ENCODE data around the gene PDK2. TPM values are rescaled to one million over a fixed set of nuclear protein-coding genes. Genes with fewer than 3 reads are reported as not detected.

Gene PDK2
- total RNA-seq, 4 donors from 2014 or later: 37.9 to 77.7 (median 49.8) TPM

DNA sequence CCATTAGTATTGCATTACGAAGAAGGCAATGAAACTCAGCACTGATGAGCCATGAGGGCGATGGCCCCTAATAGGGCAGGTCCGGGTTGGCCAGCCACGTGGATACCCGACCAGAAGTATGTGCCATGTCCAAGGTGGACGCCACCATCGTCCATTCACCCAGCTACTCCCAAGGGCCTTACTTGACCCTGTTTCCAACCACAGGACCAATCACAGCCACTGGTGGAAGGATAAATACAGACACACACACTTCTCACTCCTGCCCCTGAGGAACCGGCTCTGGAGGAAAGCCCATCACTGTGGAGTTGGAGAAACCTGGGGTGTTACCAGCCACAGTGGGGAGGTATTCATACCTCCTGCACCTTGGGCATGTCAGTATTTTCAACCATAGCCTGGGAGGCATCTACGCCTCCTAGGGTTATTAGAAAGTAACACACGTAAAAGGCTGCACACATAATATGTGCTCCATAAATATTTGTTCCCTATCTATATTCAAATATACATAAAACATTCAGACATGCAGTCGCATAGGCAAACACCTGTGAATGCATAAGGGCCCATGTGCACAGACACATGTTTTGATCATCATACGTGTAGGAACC lies 44.6 kb upstream of the PDK2 start:
- no peak for DNase-seq (ENCODE audit: low spot score in 2 of 2)
- H3K36me3 ChIP-seq: no peaks in the 10 kb centered on the region
- no peak overlapping the region for H3K4me3 ChIP-seq
- peaks cover 0 to 80% (median 23%) of the 10 kb centered on the region in 4 donors for H3K4me1 ChIP-seq
- H3K27me3 ChIP-seq: no peaks in the 10 kb centered on the region
- TF ChIP-seq, protein P1, sequence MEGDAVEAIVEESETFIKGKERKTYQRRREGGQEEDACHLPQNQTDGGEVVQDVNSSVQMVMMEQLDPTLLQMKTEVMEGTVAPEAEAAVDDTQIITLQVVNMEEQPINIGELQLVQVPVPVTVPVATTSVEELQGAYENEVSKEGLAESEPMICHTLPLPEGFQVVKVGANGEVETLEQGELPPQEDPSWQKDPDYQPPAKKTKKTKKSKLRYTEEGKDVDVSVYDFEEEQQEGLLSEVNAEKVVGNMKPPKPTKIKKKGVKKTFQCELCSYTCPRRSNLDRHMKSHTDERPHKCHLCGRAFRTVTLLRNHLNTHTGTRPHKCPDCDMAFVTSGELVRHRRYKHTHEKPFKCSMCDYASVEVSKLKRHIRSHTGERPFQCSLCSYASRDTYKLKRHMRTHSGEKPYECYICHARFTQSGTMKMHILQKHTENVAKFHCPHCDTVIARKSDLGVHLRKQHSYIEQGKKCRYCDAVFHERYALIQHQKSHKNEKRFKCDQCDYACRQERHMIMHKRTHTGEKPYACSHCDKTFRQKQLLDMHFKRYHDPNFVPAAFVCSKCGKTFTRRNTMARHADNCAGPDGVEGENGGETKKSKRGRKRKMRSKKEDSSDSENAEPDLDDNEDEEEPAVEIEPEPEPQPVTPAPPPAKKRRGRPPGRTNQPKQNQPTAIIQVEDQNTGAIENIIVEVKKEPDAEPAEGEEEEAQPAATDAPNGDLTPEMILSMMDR (IDR thresholded peaks at IDR 0.05): no peak
- no peak for TF ChIP-seq EP300 (IDR thresholded peaks at IDR 0.05)
- TF ChIP-seq POLR2A (IDR thresholded peaks at IDR 0.05): no peak
- WGBS, 2 donors: 91 to 95% methylated on average over 12 of the region's 12 CpGs
- no peaks in the 10 kb centered on the region for H3K9me3 ChIP-seq
- H3K27ac ChIP-seq: peak overlapping the region in 2 of 4 donors; percentile 69 to 88

DNA sequence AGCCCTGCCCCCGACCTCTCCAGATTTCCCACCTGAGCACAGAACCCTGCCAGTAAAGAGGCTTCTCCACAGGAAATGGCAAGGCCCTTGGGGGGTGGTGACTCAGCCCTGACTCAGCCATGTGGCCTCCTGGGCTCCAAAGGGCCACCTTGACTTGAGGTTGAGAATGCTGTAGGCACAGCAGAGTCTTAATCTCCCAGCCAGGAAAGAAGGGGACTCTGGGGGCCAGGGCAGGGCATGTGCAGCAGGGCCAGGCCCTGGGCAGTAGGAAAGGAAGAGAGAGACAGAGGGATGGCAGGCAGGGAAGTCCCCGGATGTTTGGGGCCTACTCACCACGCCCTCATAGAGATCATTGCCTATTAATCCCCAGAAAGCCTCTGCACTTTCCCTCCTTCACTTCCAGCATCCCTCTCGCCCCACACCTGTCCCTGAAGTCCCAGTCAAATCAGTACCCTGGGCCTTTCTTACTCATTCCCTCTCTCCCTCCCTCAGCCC lies 44.0 kb upstream of the PDK2 start:
- Histone ChIP-seq H3K27me3 (no peaks in the 10 kb centered on the region), H3K4me3 (no peak overlapping the region), H3K27ac (peak overlapping the region in 2 of 4 donors; percentile 69 to 88), H3K4me1 (peaks cover 0 to 80% (median 23%) of the 10 kb centered on the region in 4 donors), H3K36me3 (no peaks in the 10 kb centered on the region), H3K9me3 (no peaks in the 10 kb centered on the region)
- DNase-seq (ENCODE audit: low spot score in 2 of 2): no peak
- TF ChIP-seq, protein P1 (IDR thresholded peaks at IDR 0.05): no peak
- TF ChIP-seq EP300 (IDR thresholded peaks at IDR 0.05) (no peak), POLR2A (IDR thresholded peaks at IDR 0.05) (no peak)
- WGBS, 2 donors: 60% methylated on average over 4 of the region's 4 CpGs

DNA sequence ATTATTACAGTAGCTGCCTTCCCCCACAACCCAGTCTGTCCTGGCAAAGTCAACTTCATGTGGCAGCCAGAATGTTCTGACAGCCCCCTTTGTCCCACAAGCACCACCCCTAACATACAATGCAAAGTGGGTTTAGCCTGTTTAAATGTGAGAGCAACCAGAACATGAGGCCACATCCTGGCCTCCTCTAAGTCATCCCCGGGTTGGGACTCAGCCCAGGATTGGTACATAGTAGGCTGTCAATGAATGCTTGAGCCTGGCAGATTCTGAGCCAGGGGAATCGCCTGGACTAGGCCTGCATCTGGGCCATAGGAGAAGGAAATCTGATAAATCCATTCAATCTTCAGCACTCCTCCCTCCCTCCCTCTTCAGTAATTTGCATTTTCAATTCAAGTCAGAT lies 43.5 kb upstream of the PDK2 start:
- Histone ChIP-seq H3K36me3 (no peaks in the 10 kb centered on the region), H3K27me3 (no peaks in the 10 kb centered on the region), H3K4me3 (no peak overlapping the region), H3K9me3 (no peaks in the 10 kb centered on the region), H3K27ac (peak overlapping the region in 2 of 4 donors; percentile 69 to 88), H3K4me1 (peaks cover 0 to 80% (median 23%) of the 10 kb centered on the region in 4 donors)
- DNase-seq (ENCODE audit: low spot score in 2 of 2): no peak
- 44 to 62% methylated on average over 2 of the region's 2 CpGs for whole genome bisulfite sequencing, 2 donors
- no peak for TF ChIP-seq POLR2A (IDR thresholded peaks at IDR 0.05)
- peak in 1 of 2 donors; percentile 80 for TF ChIP-seq EP300 (IDR thresholded peaks at IDR 0.05)

DNA sequence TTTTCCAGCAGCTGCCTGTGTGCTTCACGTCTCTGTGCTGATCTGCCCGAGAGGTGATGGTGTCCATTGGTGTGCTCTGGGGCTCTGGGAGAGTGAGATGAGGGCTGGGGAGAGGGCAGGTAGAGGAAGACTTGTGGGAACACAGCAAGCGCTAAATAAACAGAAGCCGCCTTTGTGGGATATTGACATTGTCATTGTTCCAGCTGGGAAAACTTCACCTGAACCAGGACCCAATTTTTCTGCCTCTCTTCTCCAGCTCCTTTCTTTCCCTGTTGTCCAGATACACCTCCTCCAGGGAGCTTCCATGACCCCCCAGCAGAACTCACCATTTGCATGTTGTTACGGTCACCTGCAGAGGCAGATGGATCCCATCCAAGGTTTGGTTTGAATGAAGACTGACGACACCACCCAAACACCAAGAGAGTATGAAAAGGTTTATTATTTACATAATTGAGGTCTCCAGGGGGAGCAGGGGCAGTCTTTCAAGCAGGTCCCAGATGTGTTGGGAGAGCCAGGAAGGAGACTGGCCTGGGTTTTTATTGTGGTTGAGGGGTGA lies 42.8 kb upstream of the PDK2 start:
- DNase-seq (ENCODE audit: low spot score in 2 of 2): no peak
- Histone ChIP-seq H3K36me3 (no peaks in the 10 kb centered on the region), H3K4me3 (no peak overlapping the region), H3K9me3 (no peaks in the 10 kb centered on the region), H3K27ac (peak overlapping the region in 1 of 4 donors; percentile 88), H3K4me1 (peaks cover 0 to 80% (median 22%) of the 10 kb centered on the region in 4 donors), H3K27me3 (no peaks in the 10 kb centered on the region)
- 83% methylated on average over 6 of the region's 6 CpGs for WGBS, 2 donors
- TF ChIP-seq EP300 (IDR thresholded peaks at IDR 0.05): no peak
- TF ChIP-seq, protein P1 (IDR thresholded peaks at IDR 0.05): no peak
- no peak for TF ChIP-seq POLR2A (IDR thresholded peaks at IDR 0.05)

DNA sequence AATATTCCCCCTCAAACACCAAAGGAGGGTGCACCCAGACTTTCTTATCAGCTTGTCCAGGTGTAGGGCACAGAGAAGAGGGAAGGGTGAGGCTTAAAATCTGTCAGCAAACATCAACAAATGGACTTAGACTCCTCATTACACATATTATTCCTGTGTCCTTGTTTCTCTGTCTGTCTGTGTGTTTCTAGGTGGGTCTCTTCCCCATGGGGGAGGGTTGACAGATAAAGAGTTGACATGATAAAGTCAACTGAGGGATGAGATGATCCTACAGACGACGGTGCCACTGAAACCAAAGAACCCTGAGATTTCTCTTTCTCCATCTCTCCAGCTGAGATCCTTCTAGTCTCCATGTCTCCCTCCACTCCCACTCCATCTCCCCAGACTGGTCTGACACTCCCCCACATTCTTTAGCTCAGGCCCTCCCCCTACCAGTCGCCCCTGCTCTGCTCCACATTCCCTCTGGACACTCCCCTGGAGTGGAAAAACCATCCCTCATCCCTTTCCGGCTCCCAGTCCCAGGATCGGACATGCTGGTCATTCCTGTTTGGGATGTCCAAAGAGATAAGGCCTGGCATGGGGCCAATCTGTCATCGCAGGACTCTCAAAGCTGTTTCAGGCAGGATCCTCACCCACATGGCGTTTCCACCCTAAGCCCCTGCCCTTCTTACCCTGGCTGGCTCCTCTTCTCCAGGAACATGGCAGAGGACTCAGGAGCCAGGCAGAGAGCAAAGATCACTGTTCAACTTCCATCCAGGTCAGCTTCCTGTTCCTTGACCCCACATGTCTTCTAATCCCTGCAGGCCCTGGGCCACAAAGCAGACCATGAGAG lies 42.1 kb upstream of the PDK2 start:
- Histone ChIP-seq H3K27me3 (no peaks in the 10 kb centered on the region), H3K36me3 (no peaks in the 10 kb centered on the region), H3K27ac (peak overlapping the region in 2 of 4 donors; percentile 41 to 53), H3K4me1 (peaks cover 0 to 80% (median 20%) of the 10 kb centered on the region in 4 donors), H3K9me3 (no peaks in the 10 kb centered on the region), H3K4me3 (no peak overlapping the region)
- 68 to 71% methylated on average over 7 of the region's 7 CpGs for WGBS, 2 donors
- TF ChIP-seq, protein P1 (IDR thresholded peaks at IDR 0.05): no peak
- TF ChIP-seq EP300 (IDR thresholded peaks at IDR 0.05) (no peak), POLR2A (IDR thresholded peaks at IDR 0.05) (no peak)
- DNase-seq (ENCODE audit: low spot score in 2 of 2): no peak
